Keratinocyte (primary cell): Measurements from ENCODE around the gene OSMR. TPM values are rescaled to one million over a fixed set of nuclear protein-coding genes. Genes with fewer than 3 reads are reported as not detected.
A peak's percentile ranks its signal among the peaks of the same experiment; 100 is the strongest.

Experiments used
- DNase-seq: peaks from one replicate; pipeline ENCODE4 v3.0.0-alpha.2; 2011; ENCODE audit warnings: low read depth, missing footprints, low spot score
- FAIRE-seq: peaks from 2 replicates; lab custom pipeline; 2011; peaks lifted over from hg19 to GRCh38; lab: Jason Lieb, UNC
- H2AFZ ChIP-seq: 2 replicates; pipeline ENCODE4 v1.6.0; 2012; ENCODE audit warnings: low read length, control low read depth, inconsistent platforms; ENCODE audit not compliant: control insufficient read depth
- H3K27ac ChIP-seq: 2 replicates; pipeline ENCODE4 v1.5.1; 2011; ENCODE audit warnings: low read length; ENCODE audit not compliant: control insufficient read depth, insufficient read depth
- H3K27me3 ChIP-seq: 3 replicates; pipeline ENCODE4 v1.6.0; 2011; ENCODE audit warnings: low read length; ENCODE audit not compliant: control insufficient read depth, insufficient read depth; ENCODE audit errors: extremely low read depth
- H3K36me3 ChIP-seq, 2 experiments: 2 replicates in 1 of 2; 3 replicates in 1 of 2; pipeline ENCODE4 v1.5.1; 2011; ENCODE audit warnings: low read length in 2 of 2, mild to moderate bottlenecking in 1 of 2; ENCODE audit not compliant: control insufficient read depth in 2 of 2, insufficient read depth in 2 of 2; ENCODE audit errors: extremely low read depth in 1 of 2
- H3K4me1 ChIP-seq: 3 replicates; pipeline ENCODE4 v1.5.1; 2011; ENCODE audit warnings: low read length; ENCODE audit not compliant: control insufficient read depth, insufficient read depth; ENCODE audit errors: extremely low read depth
- H3K4me2 ChIP-seq: 3 replicates; pipeline ENCODE4 v1.6.0; 2011; ENCODE audit warnings: low read depth, low read length; ENCODE audit not compliant: control insufficient read depth, insufficient read depth; ENCODE audit errors: extremely low read depth
- H3K4me3 ChIP-seq, 3 experiments: fragments of 200-600 bp in 1 of 3; sonication (generic) in 1 of 3; 2 replicates in 2 of 3; 3 replicates in 1 of 3; pipeline ENCODE4 v1.5.1; 2011 to 2016; ENCODE audit warnings: low read length in 3 of 3, mild to moderate bottlenecking in 3 of 3, control low read depth in 2 of 3, inconsistent platforms in 1 of 3, low read depth in 1 of 3, mixed read lengths in 1 of 3, mixed run types in 1 of 3, moderate library complexity in 1 of 3; ENCODE audit not compliant: control insufficient read depth in 2 of 3, insufficient read depth in 2 of 3; ENCODE audit errors: extremely low read depth in 1 of 3
- H3K79me2 ChIP-seq: 2 replicates; pipeline ENCODE4 v1.6.0; 2012; ENCODE audit warnings: low read length; ENCODE audit not compliant: control insufficient read depth, insufficient read depth
- H3K9ac ChIP-seq: 3 replicates; pipeline ENCODE4 v1.6.0; 2011; ENCODE audit warnings: low read length; ENCODE audit not compliant: control insufficient read depth, insufficient read depth; ENCODE audit errors: extremely low read depth
- H3K9me1 ChIP-seq: 3 replicates; pipeline ENCODE4 v1.6.0; 2011; ENCODE audit warnings: low read length; ENCODE audit not compliant: control insufficient read depth, insufficient read depth; ENCODE audit errors: extremely low read depth
- H3K9me3 ChIP-seq: 2 replicates; pipeline ENCODE4 v1.5.1; 2012; ENCODE audit warnings: low read depth, low read length; ENCODE audit not compliant: control insufficient read depth
- H4K20me1 ChIP-seq: 3 replicates; pipeline ENCODE4 v1.6.0; 2011; ENCODE audit warnings: low read length; ENCODE audit not compliant: control insufficient read depth, insufficient read depth; ENCODE audit errors: extremely low read depth
- EZH2 ChIP-seq: IDR thresholded peaks from one replicate; pipeline ENCODE4 v1.6.1; 2012; ENCODE audit warnings: inconsistent platforms, mild to moderate bottlenecking, low read length, moderate library complexity
- dilution Hi-C: fragments of 300-500 bp; cut with MboI; formaldehyde crosslinking; loops from one replicate; pipeline ENCODE4 v1.7.0; 2020; ENCODE audit warnings: low sequenced_read_pairs; ENCODE audit not compliant: extremely low pct_ligation_motif_present
- polyA plus RNA-seq, 5 experiments: library from polyadenylated mRNA; depleted of rRNA in 3 of 5; stranded (reverse) in 3 of 5; stranded (forward) in 1 of 5; unstranded in 1 of 5; fragments of >200 nt; gene quantifications; 1 replicate in 1 of 5; 2 replicates in 3 of 5; 3 replicates in 1 of 5; pipeline versions ENCODE4 v1.2.1 to v1.2.3, GENCODE V29; 2011 to 2012; ENCODE audit warnings: missing spikeins in 2 of 5, low read depth in 1 of 5, low replicate concordance in 1 of 5
- TF ChIP-seq, protein P1 (sequence below), 3 experiments: IDR thresholded peaks in 1 of 3; conservative IDR thresholded peaks in 1 of 3; optimal IDR thresholded peaks in 1 of 3; 2 replicates in 2 of 3; 3 replicates in 1 of 3; pipeline versions ENCODE3 to v1.5.1; 2011; ENCODE audit warnings: low read length in 3 of 3, mild to moderate bottlenecking in 3 of 3, moderate library complexity in 2 of 3, control low read depth in 1 of 3, inconsistent platforms in 1 of 3; ENCODE audit not compliant: insufficient read depth in 2 of 3; ENCODE audit errors: extremely low read depth in 1 of 3

Gene OSMR
- polyA plus RNA-seq, 1 donor (not counting 4 experiments of a cell fraction or from before 2014, with no cell fraction given) = 43.8 TPM

DNA sequence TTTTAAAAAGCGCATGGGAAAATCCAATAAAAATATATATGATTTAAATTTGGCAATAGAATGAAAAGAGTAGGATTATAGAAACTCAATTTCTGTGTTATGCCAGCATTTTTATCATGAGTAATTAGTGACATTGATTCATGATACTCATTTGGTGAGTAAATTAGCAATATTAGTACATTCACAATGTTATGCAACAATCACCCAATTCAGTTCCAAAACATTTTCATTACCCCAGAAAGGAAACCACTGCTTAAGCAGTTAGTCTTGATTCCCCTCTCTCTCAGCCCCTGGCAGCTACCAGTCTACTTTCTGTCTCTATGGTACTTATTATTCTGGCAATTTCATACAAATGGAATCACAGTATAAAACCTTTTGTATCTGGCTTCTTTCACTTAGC lies 27.0 kb downstream of the OSMR start:
- Histone ChIP-seq H3K27me3 (no peaks in the 10 kb centered on the region), H3K9ac (peak overlapping the region; percentile 62), H3K36me3 (peaks cover 7 to 37% of the 10 kb centered on the region in 2 experiments), H3K4me3 (no peak overlapping the region), H4K20me1 (no peaks in the 10 kb centered on the region), H3K27ac (peak overlapping the region; percentile 93), H2AFZ (no peak overlapping the region), H3K4me1 (peaks cover 47% of the 10 kb centered on the region), H3K9me3 (no peaks in the 10 kb centered on the region), H3K79me2 (peaks cover 36% of the 10 kb centered on the region), H3K4me2 (peak overlapping the region; percentile 70), H3K9me1 (no peaks in the 10 kb centered on the region)
- no peak for TF ChIP-seq EZH2
- TF ChIP-seq, protein P1, sequence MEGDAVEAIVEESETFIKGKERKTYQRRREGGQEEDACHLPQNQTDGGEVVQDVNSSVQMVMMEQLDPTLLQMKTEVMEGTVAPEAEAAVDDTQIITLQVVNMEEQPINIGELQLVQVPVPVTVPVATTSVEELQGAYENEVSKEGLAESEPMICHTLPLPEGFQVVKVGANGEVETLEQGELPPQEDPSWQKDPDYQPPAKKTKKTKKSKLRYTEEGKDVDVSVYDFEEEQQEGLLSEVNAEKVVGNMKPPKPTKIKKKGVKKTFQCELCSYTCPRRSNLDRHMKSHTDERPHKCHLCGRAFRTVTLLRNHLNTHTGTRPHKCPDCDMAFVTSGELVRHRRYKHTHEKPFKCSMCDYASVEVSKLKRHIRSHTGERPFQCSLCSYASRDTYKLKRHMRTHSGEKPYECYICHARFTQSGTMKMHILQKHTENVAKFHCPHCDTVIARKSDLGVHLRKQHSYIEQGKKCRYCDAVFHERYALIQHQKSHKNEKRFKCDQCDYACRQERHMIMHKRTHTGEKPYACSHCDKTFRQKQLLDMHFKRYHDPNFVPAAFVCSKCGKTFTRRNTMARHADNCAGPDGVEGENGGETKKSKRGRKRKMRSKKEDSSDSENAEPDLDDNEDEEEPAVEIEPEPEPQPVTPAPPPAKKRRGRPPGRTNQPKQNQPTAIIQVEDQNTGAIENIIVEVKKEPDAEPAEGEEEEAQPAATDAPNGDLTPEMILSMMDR (optimal IDR thresholded peaks at IDR 0.05 in 1 of 3, IDR thresholded peaks at IDR 0.05 in 1 of 3, conservative IDR thresholded peaks at IDR 0.05 in 1 of 3; ENCODE audit: extremely low read depth in 1 of 3, insufficient read depth in 2 of 3, low read length in 3 of 3) = no peak
- DNase-seq = no peak
- dilution Hi-C loops = no loop called here
- peak; percentile 41 for FAIRE-seq

DNA sequence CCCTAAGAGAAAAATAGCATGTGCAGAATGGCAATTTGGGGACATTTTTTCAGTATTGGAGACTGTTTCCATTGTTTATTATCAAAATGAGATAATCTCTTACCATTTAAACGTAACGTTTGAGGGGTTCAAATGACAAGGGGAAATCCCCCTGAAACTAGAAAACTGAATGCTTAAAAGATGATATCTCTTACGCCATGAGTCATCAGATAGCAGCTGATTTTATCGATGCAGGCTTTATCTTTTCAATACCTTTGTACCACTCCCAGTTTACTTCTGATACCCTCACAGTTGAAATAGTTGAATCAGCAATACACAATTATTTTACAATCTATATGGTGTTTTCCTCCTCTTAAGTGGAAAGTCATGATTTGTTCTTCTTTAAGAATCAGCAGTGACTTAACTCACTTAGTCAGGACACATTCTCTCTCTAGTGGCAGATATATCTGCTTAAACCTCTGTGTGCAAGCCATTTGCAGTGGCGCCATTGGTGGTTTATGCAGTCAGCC lies 29.2 kb downstream of the OSMR start:
- Histone ChIP-seq H2AFZ (no peak overlapping the region), H3K9me1 (peaks cover under 1% of the 10 kb centered on the region), H3K4me2 (no peak overlapping the region), H3K79me2 (peaks cover 26% of the 10 kb centered on the region), H4K20me1 (no peaks in the 10 kb centered on the region), H3K4me1 (peaks cover 44% of the 10 kb centered on the region), H3K4me3 (no peak overlapping the region), H3K27ac (peak overlapping the region; percentile 41), H3K36me3 (peaks cover 15 to 43% of the 10 kb centered on the region in 2 experiments), H3K9ac (no peak overlapping the region), H3K27me3 (no peaks in the 10 kb centered on the region), H3K9me3 (no peaks in the 10 kb centered on the region)
- TF ChIP-seq, protein P1 (optimal IDR thresholded peaks at IDR 0.05 in 1 of 3, IDR thresholded peaks at IDR 0.05 in 1 of 3, conservative IDR thresholded peaks at IDR 0.05 in 1 of 3; ENCODE audit: extremely low read depth in 1 of 3, insufficient read depth in 2 of 3, low read length in 3 of 3) = no peak
- no peak for TF ChIP-seq EZH2
- dilution Hi-C loops = no loop called here
- DNase-seq (no peak), FAIRE-seq (no peak)
